NCI-H2029 (cell line): ENCODE data around the gene HHAT.
"Not testable (repeated sequence)": the region's sequence is repeated elsewhere in the genome, so short reads cannot be mapped to it uniquely, and the experiment has no call there.

ENCODE experiments used
- DNase-seq: peaks from one replicate; lab custom pipeline; 2025; lab: John Stamatoyannopoulos, UW

The HHAT gene

GRCh38 chr1:210397252-210397651 is 68.5 kb downstream of the HHAT start:
- no peak for DNase-seq

- DNase-seq, result no peak
Observed at GRCh38 chr1:210397681-210398080, 69.0 kb downstream of the HHAT start.

GRCh38 chr1:210398466-210398865 is 69.8 kb downstream of the HHAT start:
- no peak for DNase-seq

GRCh38 chr1:210400043-210400840 is 71.5 kb downstream of the HHAT start:
- peak; percentile 36 for DNase-seq

- no peak for DNase-seq
Observed at GRCh38 chr1:210402560-210402959, 73.9 kb downstream of the HHAT start.

GRCh38 chr1:210405316-210405715 is 76.6 kb downstream of the HHAT start:
- DNase-seq, result no peak

GRCh38 chr1:210406341-210406740 is 77.6 kb downstream of the HHAT start:
- not testable (repeated sequence) for DNase-seq

GRCh38 chr1:210407207-210407886 is 78.6 kb downstream of the HHAT start:
- DNase-seq, result peak; percentile 49

- DNase-seq, result no peak
Observed at GRCh38 chr1:210407887-210408252, 79.2 kb downstream of the HHAT start.

GRCh38 chr1:210412240-210412639 is 83.5 kb downstream of the HHAT start:
- no peak for DNase-seq

- DNase-seq, result no peak
Observed at GRCh38 chr1:210413951-210414350, 85.2 kb downstream of the HHAT start.

GRCh38 chr1:210415846-210416448 is 87.2 kb downstream of the HHAT start:
- DNase-seq, result no peak

GRCh38 chr1:210416681-210417080 is 88.0 kb downstream of the HHAT start:
- no peak for DNase-seq

GRCh38 chr1:210417881-210418280 is 89.2 kb downstream of the HHAT start:
- DNase-seq, result no peak

GRCh38 chr1:210418863-210419650 is 90.4 kb downstream of the HHAT start:
- DNase-seq, result no peak

- not testable (repeated sequence) for DNase-seq
Observed at GRCh38 chr1:210426696-210427095, 98.0 kb downstream of the HHAT start.

GRCh38 chr1:210428696-210429095 is 100.0 kb downstream of the HHAT start:
- no peak for DNase-seq

- no peak for DNase-seq
Observed at GRCh38 chr1:210434223-210434622, 105.5 kb downstream of the HHAT start.

- no peak for DNase-seq
Observed at GRCh38 chr1:210437111-210437510, 108.4 kb downstream of the HHAT start.

GRCh38 chr1:210437781-210438180 is 109.1 kb downstream of the HHAT start:
- no peak for DNase-seq

- DNase-seq, result no peak
Observed at GRCh38 chr1:210438928-210439841, 110.5 kb downstream of the HHAT start.
